K562 (cell line): ENCODE measurements around the gene MAP1LC3B2. TPM values are rescaled to one million over a fixed set of nuclear protein-coding genes. Genes with fewer than 3 reads are reported as not detected.
A peak's percentile ranks its signal among the peaks of the same experiment; 100 is the strongest.
"Not testable (repeated sequence)": the region's sequence is repeated elsewhere in the genome, so short reads cannot be mapped to it uniquely, and the experiment has no call there.

Experiments used
- ATAC-seq: fragments of 200-7000 bp; cut with Tn5 transposase; 3 replicates; pipeline ENCODE4 v1.9.1; 2020; ENCODE audit warnings: moderate library complexity
- BruUV-seq: library from RNA; stranded (reverse); fragments of 400-500 nt; replicated peaks from 2 replicates; lab custom pipeline; 2021; lab: Mats Ljungman, UMichigan
- CTCF ChIA-PET: fragments of 300-600 bp; formaldehyde crosslinking; extraction: SDS; loops from one replicate; lab custom pipeline; 2021; ENCODE audit warnings: low intra/inter-chr PET ratio; lab: Yijun Ruan, JAX
- POLR2A ChIA-PET: fragments of 300-600, 350-650 bp; sonication (Branson Sonifier 250); formaldehyde crosslinking; extraction: SDS; loops from one replicate; lab custom pipeline; 2021; ENCODE audit warnings: antibody characterized with exemption, inconsistent platforms; lab: Yijun Ruan, JAX
- DNase-seq, 4 experiments: peaks; one replicate each; pipeline versions ENCODE4 v3.0.0 to v3.0.0-alpha.2; 2011 to 2018; ENCODE audit warnings: low spot score in 3 of 4, mixed read lengths in 3 of 4; ENCODE audit errors: extremely low read depth in 1 of 4
- FAIRE-seq: peaks from 2 replicates; lab custom pipeline; 2011; peaks lifted over from hg19 to GRCh38; lab: Jason Lieb, UNC
- H2AFZ ChIP-seq: 2 replicates; pipeline ENCODE4 v1.6.0; 2011; ENCODE audit warnings: low read depth, low read length, control low read depth, inconsistent platforms
- H3K27ac ChIP-seq: fragments of 200-600 bp; 3 replicates; pipeline ENCODE4 v1.8.0; 2011; ENCODE audit warnings: low read depth, mild to moderate bottlenecking, control low read depth, inconsistent platforms, low read length, moderate library complexity, mixed read lengths; ENCODE audit errors: extremely low read depth
- H3K27me3 ChIP-seq, 2 experiments: fragments of 300-600 bp in 1 of 2; 2 replicates in 1 of 2; 3 replicates in 1 of 2; pipeline versions ENCODE4 v1.6.0 to v1.8.0; 2011; ENCODE audit warnings: inconsistent platforms in 2 of 2, low read length in 2 of 2, mild to moderate bottlenecking in 1 of 2, mixed read lengths in 1 of 2, moderate library complexity in 1 of 2; ENCODE audit not compliant: control insufficient read depth in 2 of 2, insufficient read depth in 2 of 2
- H3K36me3 ChIP-seq: fragments of 300-600 bp; 3 replicates; pipeline ENCODE4 v1.8.0; 2011; ENCODE audit warnings: mild to moderate bottlenecking, low read length, inconsistent platforms; ENCODE audit not compliant: control insufficient read depth, insufficient read depth
- H3K4me1 ChIP-seq, 2 experiments: fragments of 200-600 bp in 1 of 2; replicated peaks in 1 of 2; 2 replicates in 1 of 2; 3 replicates in 1 of 2; pipeline versions ENCODE4 v1.5.1 to v1.8.0; 2011; ENCODE audit warnings: inconsistent platforms in 2 of 2, low read length in 2 of 2, mild to moderate bottlenecking in 1 of 2, mixed read lengths in 1 of 2, moderate library complexity in 1 of 2; ENCODE audit not compliant: control insufficient read depth in 2 of 2, insufficient read depth in 2 of 2
- H3K4me2 ChIP-seq: 2 replicates; pipeline ENCODE4 v1.6.1; 2011; ENCODE audit warnings: low read length, control low read depth, inconsistent platforms, mixed read lengths; ENCODE audit not compliant: insufficient read depth
- H3K4me3 ChIP-seq: fragments of 200-600 bp; sonication (generic), shearing (Covaris generic); 2 replicates; pipeline ENCODE4 v1.5.1; 2016; ENCODE audit warnings: control low read depth, inconsistent platforms
- H3K79me2 ChIP-seq: fragments of 200-600 bp; 3 replicates; pipeline ENCODE4 v1.8.0; 2011; ENCODE audit warnings: low read length, inconsistent platforms; ENCODE audit not compliant: control insufficient read depth, insufficient read depth
- H3K9ac ChIP-seq, 2 experiments: 2 replicates each; pipeline versions ENCODE4 v1.6.0 to v1.6.1; 2011; ENCODE audit warnings: low read depth in 2 of 2, low read length in 2 of 2, control low read depth in 1 of 2, inconsistent platforms in 1 of 2, mild to moderate bottlenecking in 1 of 2, mixed read lengths in 1 of 2; ENCODE audit not compliant: insufficient read depth in 1 of 2
- H3K9me1 ChIP-seq: one replicate; pipeline ENCODE4 v1.6.0; 2011; ENCODE audit warnings: inconsistent platforms, mild to moderate bottlenecking, low read length, moderate library complexity; ENCODE audit not compliant: control insufficient read depth, insufficient read depth
- H3K9me3 ChIP-seq: replicated peaks from 2 replicates; pipeline ENCODE4 v1.5.1; 2011; ENCODE audit warnings: low read depth, low read length, inconsistent platforms; ENCODE audit not compliant: control insufficient read depth, insufficient read depth
- H4K20me1 ChIP-seq: replicated peaks from 2 replicates; pipeline ENCODE4 v1.6.1; 2011; ENCODE audit warnings: low read length, inconsistent platforms, mixed read lengths; ENCODE audit not compliant: control insufficient read depth, insufficient read depth
- CBX3 ChIP-seq, 2 experiments: IDR thresholded peaks; 1 replicate in 1 of 2; 2 replicates in 1 of 2; pipeline ENCODE4 v1.6.1; 2012; ENCODE audit warnings: inconsistent platforms in 2 of 2, low read length in 2 of 2, borderline replicate concordance in 1 of 2, control low read depth in 1 of 2
- CC2D1A ChIP-seq: fragments of 450-650 bp; IDR thresholded peaks from 2 replicates; pipeline ENCODE4 v1.6.1; 2017; ENCODE audit warnings: mild to moderate bottlenecking
- NFE2 ChIP-seq: IDR thresholded peaks from 2 replicates; pipeline ENCODE4 v1.6.1; 2014; ENCODE audit warnings: antibody characterized with exemption, low read depth
- TRIM24 ChIP-seq, 2 experiments: fragments of 450-650 bp; IDR thresholded peaks; 2 replicates each; pipeline ENCODE4 v1.6.1; 2016
- ZNF431 ChIP-seq: sonication (generic); formaldehyde crosslinking; IDR thresholded peaks from 2 replicates; pipeline ENCODE4 v1.8.0; 2022; ENCODE audit warnings: mild to moderate bottlenecking, missing genetic modification reagents
- WGBS: fragments of 100-300 bp; shearing (Covaris generic); methylation state at CpG from one replicate; pipeline ENCODE4 v1.1.6; 2016; ENCODE audit warnings: low coverage, mixed read lengths; ENCODE audit not compliant: insufficient coverage; ENCODE audit errors: missing lambda C conversion rate; 5-methylcytosine and 5-hydroxymethylcytosine counted together
- in situ Hi-C: fragments of 300-500 bp; cut with MboI; formaldehyde crosslinking; loops from 4 replicates; pipeline ENCODE4 v1.15.0; 2018; ENCODE audit warnings: inconsistent platforms, mixed read lengths
- intact Hi-C: fragments of 100-400 bp; cut with micrococcal nuclease; formaldehyde crosslinking; loops from 2 replicates; pipeline ENCODE4 v1.14.2; 2022
- polyA plus RNA-seq, 8 experiments: library from polyadenylated mRNA; depleted of rRNA in 4 of 8; stranded (reverse) in 5 of 8; unstranded in 3 of 8; fragments of >200 nt; fragmentation: Nextera tagmentation in 2 of 8; fragmentation: Illumina TruSeq in 1 of 8; extraction: Ambion mirVana in 2 of 8; extraction: Trizol in 1 of 8; gene quantifications; 2 replicates each; pipeline versions ENCODE4 v1.2.1 to v1.2.3, GENCODE V29; 2011 to 2014; ENCODE audit warnings: inconsistent platforms in 1 of 8, missing spikeins in 1 of 8
- total RNA-seq, 7 experiments: library from RNA; depleted of rRNA in 6 of 7; stranded (reverse); fragments of >200 nt in 6 of 7; fragmentation: Illumina TruSeq in 2 of 7; extraction: Trizol in 2 of 7; gene quantifications; 2 replicates each; pipeline versions ENCODE4 v1.2.1 to v1.2.3, GENCODE V29; 2011 to 2021; ENCODE audit warnings: low replicate concordance in 1 of 7
- TF ChIP-seq, protein P1 (sequence below): fragments of 450-650 bp; IDR thresholded peaks from 2 replicates; pipeline ENCODE4 v1.6.1; 2016; ENCODE audit warnings: mild to moderate bottlenecking

Gene MAP1LC3B2
- total and polyA plus RNA-seq, 9 of the 15 experiments (the other 6 are each of a cell fraction or from before 2014, with no cell fraction given), result 0.53 to 2.8 (median 0.76) TPM; not detected in 2

DNA sequence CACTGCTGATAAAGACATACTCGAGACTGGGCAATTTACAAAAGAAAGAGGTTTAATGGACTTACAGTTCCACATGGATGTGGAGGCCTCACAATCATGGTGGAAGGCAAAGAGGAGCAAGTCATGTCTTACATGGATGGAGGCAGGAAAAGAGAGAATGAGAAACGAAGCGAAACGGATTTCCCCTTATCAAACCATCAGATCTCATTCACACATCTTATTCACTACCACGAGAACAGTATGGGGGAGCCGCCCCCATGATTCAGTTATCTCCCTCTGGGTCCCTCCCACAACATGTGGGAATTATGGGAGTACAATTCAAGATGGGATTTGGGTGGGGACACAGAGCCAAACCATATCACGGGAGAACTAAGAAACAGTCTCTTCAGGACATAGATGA, 6.0 kb downstream of the MAP1LC3B2 start:
- intact Hi-C loops, H3K9me1 ChIP-seq, CTCF ChIA-PET, FAIRE-seq, in situ Hi-C loops, DNase-seq, H3K4me3 ChIP-seq, H3K36me3 ChIP-seq, H3K27me3 ChIP-seq, H3K4me2 ChIP-seq, H2AFZ ChIP-seq, H3K27ac ChIP-seq, H3K9ac ChIP-seq, ATAC-seq, H3K79me2 ChIP-seq, BruUV-seq, H4K20me1 ChIP-seq: not testable (repeated sequence)
- 68% methylated on average over 7 of the region's 7 CpGs for WGBS
- Histone ChIP-seq H3K9me3 (peaks cover 17% of the 10 kb centered on the region), H3K4me1 (peaks cover 14 to 21% of the 10 kb centered on the region in 2 experiments)
- POLR2A ChIA-PET, result interaction anchor here (1.2 to 2.1 kb wide), 2 partner anchors 12 to 13 kb away, joined by 3 to 10 read pairs; no protein-coding TSS in a partner anchor
- TF ChIP-seq, protein P1, sequence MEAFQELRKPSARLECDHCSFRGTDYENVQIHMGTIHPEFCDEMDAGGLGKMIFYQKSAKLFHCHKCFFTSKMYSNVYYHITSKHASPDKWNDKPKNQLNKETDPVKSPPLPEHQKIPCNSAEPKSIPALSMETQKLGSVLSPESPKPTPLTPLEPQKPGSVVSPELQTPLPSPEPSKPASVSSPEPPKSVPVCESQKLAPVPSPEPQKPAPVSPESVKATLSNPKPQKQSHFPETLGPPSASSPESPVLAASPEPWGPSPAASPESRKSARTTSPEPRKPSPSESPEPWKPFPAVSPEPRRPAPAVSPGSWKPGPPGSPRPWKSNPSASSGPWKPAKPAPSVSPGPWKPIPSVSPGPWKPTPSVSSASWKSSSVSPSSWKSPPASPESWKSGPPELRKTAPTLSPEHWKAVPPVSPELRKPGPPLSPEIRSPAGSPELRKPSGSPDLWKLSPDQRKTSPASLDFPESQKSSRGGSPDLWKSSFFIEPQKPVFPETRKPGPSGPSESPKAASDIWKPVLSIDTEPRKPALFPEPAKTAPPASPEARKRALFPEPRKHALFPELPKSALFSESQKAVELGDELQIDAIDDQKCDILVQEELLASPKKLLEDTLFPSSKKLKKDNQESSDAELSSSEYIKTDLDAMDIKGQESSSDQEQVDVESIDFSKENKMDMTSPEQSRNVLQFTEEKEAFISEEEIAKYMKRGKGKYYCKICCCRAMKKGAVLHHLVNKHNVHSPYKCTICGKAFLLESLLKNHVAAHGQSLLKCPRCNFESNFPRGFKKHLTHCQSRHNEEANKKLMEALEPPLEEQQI, result peak; percentile 85
- TF ChIP-seq CBX3 (IDR thresholded peaks at IDR 0.05; ENCODE audit: borderline replicate concordance in 1 of 2, low read length in 2 of 2), result peak in 1 of 2 experiments; percentile 57; a peak in 1 of 3 replicates
- TF ChIP-seq NFE2, result 0 out of 2 replicates have a peak, but pooled peaks have one; percentile 22
- TF ChIP-seq ZNF431 (CRISPR knock-in tag), result peak; percentile 96
- TF ChIP-seq CC2D1A, result peak; percentile 66
- peak; percentile 54 to 75; a peak in 1 of 4 replicates for TF ChIP-seq TRIM24 (IDR thresholded peaks at IDR 0.05)
